HG03108 (cell line): ENCODE measurements around the gene TP53TG3F.
"Not testable (repeated sequence)": the region's sequence is repeated elsewhere in the genome, so short reads cannot be mapped to it uniquely, and the experiment has no call there.

Experiments
- ATAC-seq: cut with Tn5 transposase; IDR thresholded peaks from one replicate; pipeline ENCODE4 v1.9.1; 2021; ENCODE audit warnings: moderate library complexity; ENCODE audit not compliant: unreplicated experiment

TP53TG3F gene, protein sequence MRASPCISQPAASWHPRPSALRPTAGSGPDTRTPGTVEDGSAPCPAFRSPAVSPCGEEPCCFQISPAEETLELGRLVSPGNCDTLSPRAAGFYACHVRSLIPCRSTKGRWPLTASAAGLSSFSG

GRCh38 chr16:33459312-33459711 is at the start of gene TP53TG3F:
TSS of gene TP53TG3F (plus strand) at chr16:33459612. CDS start at chr16:33459680, 68 bp downstream.
- ATAC-seq = not testable (repeated sequence)

- ATAC-seq = not testable (repeated sequence)
These were observed 32.2 kb downstream of the TP53TG3F start for GRCh38 chr16:33491611-33492010.

GRCh38 chr16:33507231-33507630 is 47.8 kb downstream of the TP53TG3F start:
- not testable (repeated sequence) for ATAC-seq

GRCh38 chr16:33509070-33509469 is 49.7 kb downstream of the TP53TG3F start:
- ATAC-seq = not testable (repeated sequence)

DNA sequence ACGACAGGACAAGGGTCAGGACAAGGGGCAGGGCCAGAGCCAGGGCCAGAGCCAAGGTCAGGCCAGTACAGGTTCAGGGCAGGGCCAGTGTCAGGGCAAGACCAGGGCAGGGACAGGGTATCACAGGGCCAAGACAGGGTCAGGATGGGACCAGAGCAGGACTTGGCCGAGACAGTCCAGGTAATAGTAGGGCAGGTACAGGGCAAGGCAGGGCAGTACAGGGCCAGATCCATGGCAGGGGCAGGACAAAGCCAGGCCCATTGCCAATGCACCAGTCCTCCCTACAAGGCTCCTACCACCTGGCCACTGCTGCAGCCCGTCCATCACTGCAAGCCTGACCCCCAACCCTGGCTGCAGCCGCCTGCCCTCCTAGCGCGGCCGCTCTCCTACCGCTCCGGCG is 50.5 kb downstream of the TP53TG3F start:
- not testable (repeated sequence) for ATAC-seq
